Ovary (tissue), 9 donors: ENCODE measurements around the gene EMILIN2. TPM values are rescaled to one million over a fixed set of nuclear protein-coding genes. Genes with fewer than 3 reads are reported as not detected.

Experiments
- DNase-seq, 5 donors: peaks; one replicate each; pipeline ENCODE4 v3.0.0-alpha.2; 2019 to 2020
- H3K27ac ChIP-seq, 2 donors: fragments of 200-600 bp; one replicate each; pipeline versions ENCODE4 v1.5.1 to v1.8.0; 2019 to 2022
- H3K27me3 ChIP-seq: fragments of 200-600 bp; one replicate; pipeline ENCODE4 v1.8.0; 2022
- H3K36me3 ChIP-seq: fragments of 200-600 bp; sonication (generic); one replicate; pipeline ENCODE4 v1.5.1; 2019
- H3K4me1 ChIP-seq: one replicate; pipeline ENCODE4 v1.8.1; 2013; ENCODE audit warnings: mild to moderate bottlenecking, moderate library complexity; ENCODE audit not compliant: insufficient read depth
- H3K4me3 ChIP-seq: fragments of 200-600 bp; sonication (generic); one replicate; pipeline ENCODE4 v1.5.1; 2017
- H3K9me3 ChIP-seq, 2 donors: fragments of 200-600 bp in 1 of 2; sonication (generic) in 1 of 2; one replicate each; pipeline versions ENCODE4 v1.5.1 to v1.8.1; 2013 to 2019; ENCODE audit warnings: mild to moderate bottlenecking in 1 of 2, moderate library complexity in 1 of 2
- EP300 ChIP-seq: sonication (generic); formaldehyde crosslinking; IDR thresholded peaks from one replicate; pipeline ENCODE4 v1.6.1; 2017; ENCODE audit warnings: antibody characterized with exemption
- POLR2A ChIP-seq: fragments of 450-650 bp; IDR thresholded peaks from one replicate; pipeline ENCODE4 v1.6.1; 2017; ENCODE audit warnings: antibody characterized with exemption, mild to moderate bottlenecking, moderate library complexity
- WGBS, 3 donors: extraction: QIAGEN DNeasy Blood & Tissue Kit in 1 of 3; methylation state at CpG; one replicate each; pipeline versions ENCODE4 v1.1.5 to v1.1.7; 2013 to 2017; 5-methylcytosine and 5-hydroxymethylcytosine counted together
- intact Hi-C, 4 donors: fragments of 100-400 bp; cut with DNase I; formaldehyde crosslinking; loops; one replicate each; pipeline versions ENCODE4 v1.11.0 to v1.15.1; 2022 to 2023
- polyA plus RNA-seq, 2 donors: library from polyadenylated mRNA; stranded (reverse); fragments of 200-250 nt in 1 of 2; fragments of 350-450 nt in 1 of 2; fragmentation: Illumina TruSeq in 1 of 2; extraction: RNeasy Lipid Tissue Mini Kit (QIAGEN cat#74804) in 1 of 2; gene quantifications; one replicate each; pipeline ENCODE4 v1.2.3, GENCODE V29; 2013 to 2014
- total RNA-seq, 7 donors: library from RNA; depleted of rRNA in 2 of 7; stranded (reverse); fragments of >200 nt in 2 of 7; fragmentation: NEBNext Ultra II Directional in 3 of 7; extraction: Animal tissue kit (Norgen Biotek cat#: 25700) in 3 of 7; gene quantifications; one replicate each; pipeline versions ENCODE4 v1.1.0 to v1.2.4, GENCODE V29; 2016 to 2023
- TF ChIP-seq, protein P1 (sequence below), 3 donors: fragments of 450-650 bp in 2 of 3; fragments of 200-600 bp in 1 of 3; IDR thresholded peaks; one replicate each; pipeline versions ENCODE4 v1.5.1 to v1.8.0; 2016 to 2022; ENCODE audit warnings: antibody characterized with exemption in 3 of 3, mild to moderate bottlenecking in 1 of 3
- donor health status: DM: no; HTN: no; CAD: no; lungs with moderate emphysema.
- donor health status: DM: no; HTN: no; CAD: no.
- donor health status: Bipolar disorder and iron deficiency.
- donor health status: DM: yes; HTN: yes; CAD: no.
- donor health status: DM: no; HTN: no; CAD: no.
- donor health status: DM: yes; HTN: yes; CAD: no.

Gene EMILIN2
- total and polyA plus RNA-seq, 9 donors, result 16.5 to 40.4 (median 34.3) TPM

DNA sequence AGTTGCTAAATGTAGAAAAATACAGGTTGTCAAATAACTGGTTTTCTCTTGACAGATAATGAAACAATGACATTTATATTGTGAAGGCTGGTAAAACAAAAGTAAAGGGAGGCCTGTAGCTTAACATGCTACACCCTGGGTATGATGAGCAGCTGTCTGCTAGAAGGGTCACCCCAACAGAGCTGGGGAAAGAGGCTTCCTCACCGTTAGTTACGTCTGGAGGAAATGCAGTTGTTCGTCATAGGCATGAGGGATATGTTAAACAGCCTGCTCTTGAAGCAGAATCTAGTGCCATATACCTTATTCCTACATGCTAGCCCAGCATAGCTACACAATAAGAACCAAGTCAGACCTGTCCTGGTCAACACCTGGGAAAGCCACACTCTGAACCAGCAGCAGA, 116.2 kb downstream of the EMILIN2 start:
- TF ChIP-seq EP300 (no peak), POLR2A (no peak)
- TF ChIP-seq, protein P1, sequence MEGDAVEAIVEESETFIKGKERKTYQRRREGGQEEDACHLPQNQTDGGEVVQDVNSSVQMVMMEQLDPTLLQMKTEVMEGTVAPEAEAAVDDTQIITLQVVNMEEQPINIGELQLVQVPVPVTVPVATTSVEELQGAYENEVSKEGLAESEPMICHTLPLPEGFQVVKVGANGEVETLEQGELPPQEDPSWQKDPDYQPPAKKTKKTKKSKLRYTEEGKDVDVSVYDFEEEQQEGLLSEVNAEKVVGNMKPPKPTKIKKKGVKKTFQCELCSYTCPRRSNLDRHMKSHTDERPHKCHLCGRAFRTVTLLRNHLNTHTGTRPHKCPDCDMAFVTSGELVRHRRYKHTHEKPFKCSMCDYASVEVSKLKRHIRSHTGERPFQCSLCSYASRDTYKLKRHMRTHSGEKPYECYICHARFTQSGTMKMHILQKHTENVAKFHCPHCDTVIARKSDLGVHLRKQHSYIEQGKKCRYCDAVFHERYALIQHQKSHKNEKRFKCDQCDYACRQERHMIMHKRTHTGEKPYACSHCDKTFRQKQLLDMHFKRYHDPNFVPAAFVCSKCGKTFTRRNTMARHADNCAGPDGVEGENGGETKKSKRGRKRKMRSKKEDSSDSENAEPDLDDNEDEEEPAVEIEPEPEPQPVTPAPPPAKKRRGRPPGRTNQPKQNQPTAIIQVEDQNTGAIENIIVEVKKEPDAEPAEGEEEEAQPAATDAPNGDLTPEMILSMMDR (IDR thresholded peaks at IDR 0.05), result no peak
- peaks cover 8% of the 10 kb centered on the region for H3K4me1 ChIP-seq
- no peak overlapping the region for H3K4me3 ChIP-seq
- no peaks in the 10 kb centered on the region for H3K36me3 ChIP-seq
- no peaks in the 10 kb centered on the region for H3K9me3 ChIP-seq
- WGBS, 3 donors, result 87 to 91% (median 89%) methylated on average over 3 of the region's 3 CpGs
- H3K27me3 ChIP-seq, result no peaks in the 10 kb centered on the region
- intact Hi-C loops, result no loop called here
- no peak for DNase-seq
- H3K27ac ChIP-seq, result no peak overlapping the region

DNA sequence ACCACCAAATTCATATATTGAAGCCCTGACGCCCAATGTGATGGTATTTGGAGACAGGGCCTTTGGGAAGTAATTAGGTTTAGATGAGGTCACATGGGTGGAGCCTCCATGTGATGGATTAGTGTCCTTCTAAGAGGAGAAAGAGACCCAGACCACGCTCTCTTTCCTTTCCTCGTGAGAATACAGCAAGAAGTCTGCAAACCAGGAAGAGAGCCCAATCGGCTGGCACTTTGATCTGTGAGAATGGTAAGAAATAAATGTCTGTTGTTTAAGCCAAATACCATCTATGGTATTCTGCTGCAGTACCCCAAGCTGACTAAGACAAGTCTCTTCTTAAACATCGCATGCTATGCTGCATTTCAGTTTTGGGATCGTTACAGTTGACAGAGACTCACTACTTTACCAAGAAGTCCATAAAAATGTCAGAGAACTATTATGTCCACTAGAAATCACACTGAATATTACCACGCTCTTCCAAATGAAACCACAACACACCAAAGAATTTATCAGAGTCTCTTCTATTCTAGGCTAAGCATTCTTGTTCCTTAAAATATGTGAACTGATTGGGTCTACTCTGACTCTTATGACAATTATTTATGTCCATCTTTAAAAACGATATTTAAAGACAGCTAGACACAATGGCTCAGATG, 117.7 kb downstream of the EMILIN2 start:
- H3K4me3 ChIP-seq, result no peak overlapping the region
- intact Hi-C loops, result no loop called here
- no peaks in the 10 kb centered on the region for H3K9me3 ChIP-seq
- TF ChIP-seq EP300, result no peak
- TF ChIP-seq, protein P1 (IDR thresholded peaks at IDR 0.05), result no peak
- no peak overlapping the region for H3K27ac ChIP-seq
- WGBS, 3 donors, result 87 to 94% (median 89%) methylated on average over 8 of the region's 8 CpGs
- DNase-seq, result no peak
- H3K27me3 ChIP-seq, result no peaks in the 10 kb centered on the region
- H3K4me1 ChIP-seq, result peaks cover 8% of the 10 kb centered on the region
- H3K36me3 ChIP-seq, result no peaks in the 10 kb centered on the region

Other genes starting within 250 kb of the EMILIN2 start
- 10 to 100 TPM; 43.4 to 82.7 (median 58.1) TPM for gene SMCHD1, start 191.3 kb upstream of the EMILIN2 start, total RNA-seq
- gene SMCHD1, start 191.3 kb upstream of the EMILIN2 start, polyA plus RNA-seq, result 10 to 100 TPM; 15.6 to 24.3 TPM
- gene LPIN2, start 166.1 kb downstream of the EMILIN2 start, total RNA-seq, result 10 to 100 TPM; 21.3 to 30.4 (median 26.4) TPM
- gene LPIN2, start 166.1 kb downstream of the EMILIN2 start, polyA plus RNA-seq, result 10 to 100 TPM; 13.4 to 44.7 TPM